DMS153 treated with DMSO at 0.1 percent for 48 hours (cell line): ENCODE results near the gene IPO4.

Source experiments
- DNase-seq: peaks from one replicate; lab custom pipeline; 2025; ENCODE audit not compliant: unreplicated experiment; lab: John Stamatoyannopoulos, UW

The IPO4 gene

DNA sequence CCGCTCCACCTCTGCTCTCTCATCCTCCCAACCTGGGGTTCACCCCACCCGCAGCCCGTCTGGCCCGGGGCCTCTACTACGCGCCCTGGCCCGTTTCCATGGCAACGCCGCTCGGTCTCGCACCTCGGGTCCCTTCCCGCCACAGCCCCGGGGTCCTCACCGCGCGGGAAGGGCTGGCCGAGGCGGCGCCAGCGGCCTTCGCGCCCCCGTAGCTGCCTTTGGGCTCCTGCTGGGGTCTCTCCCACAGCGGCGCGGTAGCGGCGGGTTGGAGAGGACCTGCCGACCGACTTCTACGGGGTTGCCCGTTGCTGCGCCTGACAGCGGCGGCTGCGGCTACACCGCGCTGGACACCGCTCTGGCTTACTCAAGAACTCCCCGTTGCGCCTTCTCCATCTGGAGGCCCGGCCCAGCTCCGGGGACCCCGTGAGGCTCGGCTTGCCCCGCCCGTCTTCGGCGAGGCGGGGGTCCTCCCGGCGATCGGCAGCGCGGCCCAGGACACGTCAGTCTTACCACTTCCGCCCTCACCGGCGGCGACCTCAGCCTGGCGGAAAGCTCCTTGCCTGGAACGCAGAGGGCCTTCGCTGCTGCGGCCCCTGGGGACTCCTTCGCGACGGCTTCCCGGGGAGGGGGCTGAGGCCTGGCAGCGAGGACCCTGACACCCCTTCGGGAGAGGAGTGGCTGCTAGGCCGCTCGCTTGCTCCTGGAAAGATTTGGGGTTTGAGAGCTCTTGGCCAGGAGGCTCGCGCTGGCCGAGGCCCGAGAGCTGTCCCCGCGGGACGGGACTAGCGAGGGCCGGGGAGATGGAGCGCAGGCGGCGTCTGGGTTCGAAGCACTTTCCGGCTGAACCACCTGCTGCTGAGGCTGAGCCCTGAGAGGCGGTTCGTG lies 6.8 kb upstream of the IPO4 start, which contains the start of gene TM9SF1:
TSS of gene TM9SF1 (minus strand) at position 256 of the 885 bp plus-strand sequence. CDS start 422 bp downstream, outside the sequence.
- DNase-seq, result peak; percentile 60

DNA sequence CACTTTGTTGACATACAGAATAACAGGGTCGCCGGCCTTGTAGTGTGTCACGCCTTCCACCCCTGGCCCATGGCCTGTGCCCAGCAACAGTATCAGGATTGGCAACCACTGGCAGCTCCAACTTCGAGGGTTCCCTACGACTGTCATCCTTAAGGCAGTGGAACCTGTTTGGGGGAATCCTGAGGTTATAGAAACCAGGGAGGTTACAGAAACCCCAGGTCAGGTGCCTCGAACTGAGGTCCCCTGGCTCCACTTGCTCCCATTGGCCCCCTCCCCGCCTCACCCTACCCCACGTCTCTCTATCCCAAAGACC lies 6.2 kb upstream of the IPO4 start:
- no peak for DNase-seq

DNA sequence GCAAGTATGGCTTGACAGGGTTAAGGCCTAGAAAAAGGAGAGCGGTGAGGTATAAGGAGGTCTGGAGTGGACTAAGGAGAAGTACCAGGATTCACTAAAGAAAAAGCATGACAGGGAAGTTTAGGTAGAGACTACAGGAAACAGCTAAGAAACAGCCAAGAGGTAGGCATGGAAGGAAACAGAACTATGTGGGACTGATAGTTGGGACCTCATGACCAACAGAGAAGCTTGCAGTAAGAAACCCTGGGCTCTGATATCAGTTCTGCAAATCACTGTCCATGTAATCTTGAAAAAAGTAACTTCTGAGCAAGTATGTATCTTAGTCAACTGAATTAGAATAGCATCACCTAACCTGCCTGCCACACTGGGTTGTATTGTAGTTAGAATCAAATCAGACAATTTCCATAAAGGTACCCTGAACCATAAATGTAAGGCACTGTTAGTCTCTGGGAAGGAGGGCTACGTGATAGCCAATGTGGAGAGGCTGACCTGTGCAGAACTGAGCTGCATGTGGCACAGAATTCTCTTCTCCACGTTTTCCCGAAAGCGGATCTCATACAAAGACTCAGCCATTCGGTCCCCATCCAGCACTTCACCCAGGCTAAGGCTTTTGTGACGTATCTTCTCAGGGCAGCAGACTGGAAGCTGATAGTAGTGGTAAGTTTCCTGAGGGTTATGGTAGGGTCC lies 5.7 kb upstream of the IPO4 start:
- DNase-seq, result no peak

DNA sequence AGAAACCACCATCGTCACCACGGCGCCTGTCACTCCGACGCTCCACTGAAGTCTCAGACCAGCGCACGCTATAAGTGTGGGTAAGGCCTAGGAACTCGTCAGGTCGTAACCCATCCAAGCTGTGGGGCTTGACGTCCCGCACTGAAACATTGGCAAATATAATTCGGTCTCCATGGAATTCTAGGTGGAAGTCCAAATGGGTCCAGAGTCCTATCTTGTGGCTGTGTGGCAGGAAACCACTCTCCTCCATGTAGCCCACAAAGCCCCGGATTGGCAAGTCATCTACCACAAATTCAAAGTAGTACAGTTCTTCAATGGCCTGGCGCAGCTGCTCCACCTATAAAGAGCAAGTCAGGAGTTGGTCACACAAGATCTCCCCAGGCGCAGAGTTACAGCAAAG lies 4.3 kb upstream of the IPO4 start:
- no peak for DNase-seq

DNA sequence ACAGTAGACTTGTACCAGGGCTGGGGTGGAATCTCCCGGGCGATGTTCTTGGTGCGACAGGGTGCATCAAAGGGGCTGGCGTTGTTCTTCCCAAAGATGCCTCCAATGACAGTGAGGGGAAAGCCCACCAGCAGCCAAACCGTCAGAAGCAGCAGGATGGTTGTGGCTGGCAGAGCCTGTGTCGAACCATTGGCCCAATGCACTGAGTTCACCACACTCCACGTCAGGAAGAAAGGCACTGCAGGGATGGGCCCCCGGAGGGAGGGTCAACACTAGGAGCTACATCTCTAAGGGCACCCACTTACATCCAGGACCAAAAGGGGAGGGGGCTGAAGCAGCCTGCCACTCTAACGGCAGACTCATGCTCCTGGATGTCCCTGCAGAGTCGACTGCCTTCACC lies 1.8 kb upstream of the IPO4 start:
- no peak for DNase-seq

DNA sequence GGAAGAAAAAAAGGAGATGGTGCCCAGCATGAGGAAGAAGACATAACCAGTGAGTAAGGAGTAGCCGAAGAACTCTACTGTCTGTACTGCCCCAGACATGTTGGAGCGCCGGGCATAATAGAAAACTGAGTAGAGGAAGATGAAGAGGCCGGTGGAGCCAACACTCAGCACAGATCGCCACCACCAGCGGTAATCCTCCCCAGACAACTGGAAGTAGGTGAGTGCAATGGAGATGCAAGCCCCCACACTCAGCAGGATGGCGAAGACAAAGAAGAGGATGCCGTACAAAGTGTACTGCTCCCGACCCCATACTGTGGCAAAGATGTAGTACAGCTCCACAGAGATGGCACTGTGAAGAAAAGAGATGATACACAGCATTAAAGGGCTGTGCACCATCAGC lies 844 bp upstream of the IPO4 start:
- no peak for DNase-seq

DNA sequence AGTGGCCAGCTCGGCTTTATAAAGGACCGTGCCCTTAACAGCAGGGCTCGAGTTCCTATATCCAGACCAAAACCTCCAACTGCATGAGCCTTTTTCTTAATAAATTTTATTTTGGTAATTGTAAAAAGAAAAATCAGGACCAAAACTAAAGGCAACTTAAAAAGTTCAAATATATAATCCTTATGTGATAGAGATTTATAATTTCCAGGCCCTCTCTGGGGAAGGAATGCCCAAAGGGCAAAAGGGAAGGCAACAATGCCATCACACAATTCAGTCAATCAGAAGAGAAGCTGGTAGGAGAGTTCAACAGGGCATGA lies 401 bp upstream of the IPO4 start:
- no peak for DNase-seq

DNA sequence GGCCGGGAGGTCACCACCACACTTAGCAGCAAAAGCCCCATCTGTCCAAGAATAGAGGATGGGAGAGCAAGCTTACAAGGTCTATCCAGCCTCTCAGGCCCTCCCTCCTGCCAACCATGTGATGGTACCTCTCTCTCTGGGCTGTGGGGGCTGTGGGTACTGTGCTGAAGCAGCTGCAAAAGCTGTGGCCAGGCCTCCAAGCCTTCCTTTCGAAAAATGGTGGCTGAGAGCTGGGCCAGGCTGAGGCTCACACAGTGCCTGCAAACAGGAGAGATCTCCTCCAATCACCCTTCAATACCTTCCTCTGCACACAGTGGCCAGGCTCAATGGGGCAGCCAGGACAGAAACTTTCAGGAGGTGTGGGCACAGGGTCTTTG lies 1.1 kb downstream of the IPO4 start:
- DNase-seq, result no peak

DNA sequence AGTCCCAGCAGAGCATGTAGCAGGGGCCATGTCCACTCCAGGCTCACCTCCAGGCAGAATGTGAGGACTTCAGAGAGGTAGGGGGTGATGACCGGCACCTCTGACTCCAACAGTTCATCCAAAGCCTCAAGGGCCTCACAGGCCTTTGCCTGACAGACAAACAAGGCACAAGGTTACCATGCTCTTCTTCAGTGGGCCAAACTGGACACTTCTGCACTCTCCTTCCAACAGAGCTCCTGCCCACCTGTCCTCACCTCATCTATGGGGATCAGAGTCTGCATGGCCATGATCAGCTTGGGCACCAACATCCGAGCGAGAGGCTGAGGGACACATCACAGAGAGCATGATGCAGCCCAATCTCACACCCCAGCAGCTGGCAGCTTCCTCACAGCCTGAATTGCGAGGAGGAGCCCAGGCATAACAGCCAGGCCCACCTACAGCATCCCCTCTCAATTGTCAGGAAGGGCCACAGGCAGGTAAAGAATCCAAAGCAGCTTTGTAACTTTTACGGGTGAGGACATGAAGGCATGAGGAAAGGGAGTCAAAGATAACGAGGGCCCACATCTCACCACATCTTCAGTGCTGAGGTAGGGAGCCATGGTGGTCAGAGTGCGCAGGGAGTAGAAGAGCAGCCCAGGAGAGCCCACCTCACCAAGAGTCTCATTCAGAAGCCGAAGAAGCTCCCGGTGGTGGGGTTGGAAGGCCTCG lies 1.6 kb downstream of the IPO4 start:
- DNase-seq, result no peak

DNA sequence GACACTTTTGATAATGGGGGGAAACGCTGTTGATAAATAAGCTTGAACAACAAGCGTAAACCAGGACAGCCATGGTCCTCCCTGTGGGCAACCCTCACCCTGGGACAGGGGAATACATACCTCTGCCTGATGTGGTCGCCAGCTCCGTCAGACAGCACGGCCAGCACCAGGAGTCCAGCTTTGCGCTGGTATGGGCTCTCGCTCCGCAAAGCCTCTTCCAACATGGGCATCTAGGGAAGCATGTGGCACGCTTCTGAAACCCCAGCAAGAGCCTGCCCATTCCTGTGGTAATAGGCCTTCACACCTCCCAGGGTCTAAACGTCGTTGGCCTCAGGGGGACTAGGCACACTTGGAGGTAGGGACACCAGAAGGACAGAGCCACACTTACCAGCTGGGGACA lies 2.9 kb downstream of the IPO4 start:
- DNase-seq, result no peak

DNA sequence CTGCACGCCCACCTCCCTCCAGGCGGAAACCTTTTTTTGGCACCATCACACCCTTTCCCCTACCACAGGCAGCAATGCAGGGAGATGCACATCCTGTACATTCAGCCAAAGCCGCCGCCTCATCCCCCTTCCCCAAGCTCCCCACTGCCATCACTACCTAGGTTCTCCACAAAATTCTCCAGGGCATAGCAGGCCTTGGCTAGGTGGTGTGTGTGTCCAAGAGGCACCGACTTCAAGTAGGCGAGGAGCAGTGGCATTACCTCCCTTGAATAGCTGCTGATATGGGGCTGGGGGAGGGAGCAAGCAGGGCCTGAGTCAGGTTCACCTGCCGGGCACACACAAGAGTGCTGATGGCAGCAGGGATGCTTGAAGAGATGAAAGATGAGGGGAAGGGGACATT lies 3.6 kb downstream of the IPO4 start:
- DNase-seq, result no peak

DNA sequence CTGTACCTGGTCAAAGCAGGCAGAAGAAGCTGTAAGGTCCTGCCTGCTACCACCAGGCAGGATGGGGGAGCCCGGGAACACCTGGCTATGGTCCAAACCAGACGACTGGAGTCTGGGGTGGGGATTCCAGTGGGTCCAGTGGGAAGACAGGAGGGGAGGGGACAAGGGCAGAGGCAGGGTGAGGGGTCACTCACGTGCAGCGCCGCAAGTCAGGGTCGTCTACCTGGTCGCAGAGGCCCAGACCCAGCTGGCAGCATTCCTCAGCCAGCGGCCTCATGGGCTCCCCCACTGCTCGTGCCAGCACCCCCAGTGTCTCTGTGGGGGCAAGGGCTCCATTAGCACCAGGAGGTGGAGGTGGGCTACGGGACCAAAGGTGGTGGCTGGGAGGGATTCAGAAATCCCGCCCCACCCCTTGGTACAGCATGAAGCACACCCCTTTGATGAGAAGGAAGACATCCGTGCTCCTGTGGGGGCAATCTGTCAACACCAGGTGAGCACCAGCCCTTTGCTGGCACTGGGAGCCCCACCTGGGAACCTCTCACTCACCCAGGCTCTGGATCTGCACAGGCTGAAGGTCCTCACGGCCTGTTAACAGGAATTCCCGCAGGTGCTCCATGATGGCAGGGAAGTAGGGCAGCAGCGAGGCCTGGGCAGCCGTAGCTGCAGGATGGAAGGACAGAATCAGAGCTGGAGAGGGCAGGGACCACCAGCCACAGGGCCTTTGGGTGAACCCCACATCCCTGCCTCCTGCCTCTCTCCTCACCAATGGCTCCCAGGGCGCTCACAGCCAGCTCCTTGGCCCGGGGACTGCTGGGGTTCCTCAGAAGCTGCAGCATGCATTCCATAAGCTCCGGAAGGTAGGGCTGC lies 4.3 kb downstream of the IPO4 start:
- no peak for DNase-seq

DNA sequence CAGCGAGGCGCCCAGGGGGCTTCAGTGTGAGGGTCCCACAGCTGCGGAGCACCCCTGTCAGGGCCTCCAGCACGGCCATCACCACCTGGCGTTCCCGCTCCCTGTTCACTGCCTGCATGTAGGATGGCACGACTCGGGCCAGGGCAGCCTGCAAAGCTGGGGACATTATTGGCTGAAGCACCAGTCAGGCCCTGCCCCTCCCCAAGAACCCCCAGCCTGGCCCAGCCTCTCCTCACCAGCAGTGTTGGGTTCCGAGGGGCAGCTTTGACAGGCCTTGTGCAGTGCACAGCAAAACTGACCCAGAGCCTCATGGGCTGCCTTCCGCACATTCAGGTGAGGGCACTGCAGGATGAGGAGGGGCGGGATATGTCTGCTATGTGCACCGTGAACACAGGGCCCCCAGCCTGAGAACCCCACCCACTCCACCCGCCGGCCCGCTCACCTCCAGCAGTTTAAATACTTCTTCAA lies 5.6 kb downstream of the IPO4 start:
- no peak for DNase-seq

DNA sequence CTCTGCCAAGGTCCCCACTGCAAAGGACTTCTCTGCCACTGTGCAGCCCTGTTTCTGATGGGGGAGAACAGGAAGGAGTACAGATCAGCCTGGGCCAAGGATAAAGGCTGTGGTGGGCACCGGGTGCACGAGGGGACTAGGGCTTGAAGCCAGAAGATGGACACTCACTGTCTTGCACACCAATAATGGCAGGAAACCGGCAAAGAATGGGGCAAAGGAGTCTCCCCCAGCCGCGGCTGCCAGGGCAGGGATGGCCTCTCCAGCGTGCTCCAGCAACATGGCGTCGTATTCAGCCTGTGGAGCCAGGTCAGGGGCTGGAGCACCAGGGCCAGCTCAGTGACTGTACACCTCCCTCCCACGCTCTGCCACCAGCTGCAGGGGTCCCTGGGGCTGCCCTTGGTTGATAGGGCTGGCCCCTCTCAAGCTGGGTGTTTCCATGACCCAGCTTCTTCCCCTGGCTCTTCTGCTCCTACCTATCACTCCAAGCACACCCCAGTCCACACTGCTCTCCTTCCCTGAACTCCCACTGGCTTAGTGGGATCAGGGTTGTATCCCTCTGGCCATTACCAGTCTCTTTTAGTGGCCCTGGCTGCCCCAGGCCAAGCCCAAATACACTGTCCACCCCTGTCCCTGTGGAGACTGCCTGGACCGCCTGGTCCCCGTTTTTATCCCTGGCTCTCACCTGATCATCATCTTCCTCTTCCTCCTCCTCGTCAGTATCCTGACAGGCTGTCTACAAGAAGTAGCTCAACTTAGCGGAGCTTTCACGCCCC lies 6.3 kb downstream of the IPO4 start:
- no peak for DNase-seq

DNA sequence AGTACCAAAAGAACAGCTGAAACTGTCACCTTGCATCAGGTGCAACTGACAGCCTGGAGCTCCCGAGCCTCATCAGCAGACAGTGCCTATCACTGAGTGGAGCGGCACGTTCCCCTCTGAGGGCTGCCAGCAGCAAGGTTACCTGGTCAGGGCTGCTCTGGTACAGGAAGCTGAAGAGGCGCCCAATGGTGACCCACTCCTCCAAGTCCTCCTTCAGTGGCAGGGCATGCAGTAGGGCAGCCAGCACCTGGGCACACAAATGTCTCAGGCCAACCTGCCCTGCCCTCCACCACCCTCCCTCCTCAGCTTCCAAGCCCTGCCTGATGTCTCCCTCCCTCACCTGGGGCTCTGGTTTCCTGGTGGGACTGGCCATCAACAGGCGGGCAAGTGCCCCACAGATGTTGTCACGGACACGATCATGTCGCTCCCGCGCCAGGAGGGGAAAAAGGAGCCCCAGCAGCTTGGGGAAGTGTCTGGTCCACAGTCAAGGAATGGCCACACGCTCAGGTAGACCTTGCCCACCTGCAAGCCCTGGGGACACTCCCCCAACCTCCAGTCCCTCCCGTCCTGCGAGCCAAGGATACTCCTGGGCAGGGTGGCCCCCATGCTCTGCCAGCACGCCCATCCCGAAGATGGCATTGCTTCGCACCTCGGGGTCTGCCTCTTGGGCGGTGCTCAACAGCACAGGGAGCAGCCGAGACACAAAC lies 7.1 kb downstream of the IPO4 start:
- no peak for DNase-seq

DNA sequence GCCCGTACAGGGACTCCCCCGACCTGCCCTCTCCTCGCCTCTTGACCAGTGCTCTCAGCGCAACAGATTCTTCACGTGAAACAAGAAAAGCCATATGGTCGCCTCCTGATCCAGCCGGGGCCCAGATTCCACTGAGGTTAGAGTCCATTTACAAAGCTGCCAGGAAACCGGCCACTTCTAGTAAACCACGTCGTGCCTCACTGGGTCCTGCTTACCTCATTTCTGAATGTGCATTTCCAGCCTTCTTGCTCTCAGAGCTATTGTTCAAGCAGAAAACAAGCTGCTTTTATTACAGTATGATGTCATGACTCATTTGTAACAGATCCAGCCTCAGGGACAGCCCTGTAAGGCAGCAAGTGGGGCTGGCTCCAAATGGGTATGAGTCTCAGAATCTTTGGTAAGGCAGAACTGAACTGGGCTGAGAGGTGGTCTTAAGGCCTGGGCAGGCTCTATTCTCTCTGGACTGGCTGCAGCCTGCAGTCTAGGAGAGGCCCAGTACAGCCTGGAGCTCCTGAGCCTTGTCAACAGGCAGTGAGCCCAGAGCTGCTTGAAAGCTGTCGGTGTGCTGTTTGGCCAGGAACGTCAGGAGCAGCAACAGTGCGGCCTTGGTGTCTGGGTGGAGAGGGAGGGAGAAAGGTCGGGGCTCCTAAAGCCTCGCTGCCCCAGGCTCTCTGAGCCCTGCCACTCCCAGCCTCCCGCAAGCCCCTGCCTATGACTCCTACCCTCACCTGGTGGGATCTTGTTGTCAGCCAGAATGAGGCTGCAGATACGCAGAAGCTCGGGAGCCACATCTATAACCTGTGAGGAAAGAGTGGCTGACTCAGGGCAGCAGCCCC lies 8.4 kb downstream of the IPO4 start:
- no peak for DNase-seq

DNA sequence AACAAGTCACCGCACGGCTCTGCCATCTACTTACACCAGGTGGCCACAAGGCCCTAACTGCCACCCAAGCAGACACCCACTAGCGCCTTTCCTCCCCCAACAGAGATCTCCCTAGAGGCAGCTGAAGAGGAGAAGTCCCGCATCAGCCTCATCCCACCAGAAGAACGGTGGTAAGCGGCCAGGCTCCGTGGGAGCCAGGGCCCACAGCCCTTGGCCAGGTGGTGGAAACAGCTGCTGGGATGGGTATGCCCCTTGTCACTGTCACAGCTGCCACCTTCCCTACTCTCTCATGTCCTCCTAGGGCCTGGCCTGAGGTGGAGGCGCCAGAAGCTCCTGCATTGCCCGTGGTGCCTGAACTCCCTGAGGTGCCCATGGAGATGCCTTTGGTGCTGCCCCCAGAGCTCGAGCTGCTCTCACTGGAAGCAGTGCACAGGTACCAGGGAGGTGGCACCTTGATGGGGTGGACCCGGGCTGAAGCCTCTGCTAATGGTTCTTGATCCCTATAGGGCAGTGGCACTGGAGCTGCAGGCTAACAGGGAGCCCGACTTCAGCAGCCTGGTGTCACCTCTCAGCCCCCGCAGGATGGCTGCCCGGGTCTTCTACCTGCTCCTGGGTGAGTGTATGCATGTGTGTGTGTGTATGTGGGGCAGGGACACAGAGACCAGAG lies 9.2 kb downstream of the IPO4 start:
- DNase-seq, result no peak

DNA sequence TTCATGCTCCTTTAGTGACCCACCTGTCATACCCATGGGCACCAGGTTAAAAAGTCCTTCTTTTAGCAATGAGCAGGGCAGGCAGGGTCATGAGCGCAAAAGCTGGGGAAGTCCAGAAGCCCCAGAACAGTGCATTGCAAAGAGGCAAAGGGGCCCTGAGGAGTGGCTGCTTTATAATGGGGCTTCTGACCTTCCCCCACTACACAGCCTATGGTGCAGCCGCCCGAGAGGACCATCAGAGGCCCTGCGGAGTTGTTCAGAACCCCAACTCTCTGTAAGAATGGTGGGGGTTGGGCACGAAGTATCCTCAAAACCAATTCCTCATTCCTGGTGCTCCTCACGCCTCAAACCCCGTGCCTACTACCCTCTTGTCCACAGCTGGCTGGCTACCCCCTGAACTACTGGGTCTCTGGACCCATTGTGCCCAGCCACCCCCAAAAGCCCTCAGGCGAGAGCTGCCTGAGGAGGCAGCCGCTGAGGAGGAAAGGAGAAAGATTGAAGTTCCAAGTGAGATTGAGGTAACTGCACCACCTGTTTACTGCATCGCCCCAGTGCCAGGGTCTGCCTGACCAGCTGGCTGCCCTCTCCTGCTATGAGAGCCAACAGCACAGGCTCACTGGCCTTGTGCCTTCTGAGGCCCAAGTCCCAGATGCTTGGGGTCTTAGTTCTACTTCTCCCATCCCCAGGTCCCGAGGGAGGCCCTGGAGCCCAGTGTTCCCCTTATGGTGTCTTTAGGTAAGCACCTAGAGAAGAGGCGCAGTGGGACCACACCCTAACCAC lies 10.0 kb downstream of the IPO4 start:
- DNase-seq, result no peak
